Type B pancreatic cell (in vitro differentiated cells): Measurements from ENCODE around the gene KIFAP3. TPM values are rescaled to one million over a fixed set of nuclear protein-coding genes. Genes with fewer than 3 reads are reported as not detected.

Experiments
- DNase-seq: peaks from one replicate; pipeline ENCODE4 v3.0.0; 2021; ENCODE audit warnings: mixed read lengths; ENCODE audit not compliant: unreplicated experiment; ENCODE audit errors: extremely low spot score
- H3K27ac Mint-ChIP-seq: 2 replicates; pipeline ENCODE4 v1.8.0; 2021; ENCODE audit warnings: mild to moderate bottlenecking, mixed read lengths
- H3K27me3 Mint-ChIP-seq: 2 replicates; pipeline ENCODE4 v1.8.0; 2021; ENCODE audit warnings: mixed read lengths
- H3K36me3 Mint-ChIP-seq: 2 replicates; pipeline ENCODE4 v1.8.0; 2021; ENCODE audit warnings: mixed read lengths
- H3K4me1 Mint-ChIP-seq: one replicate; pipeline ENCODE4 v1.8.0; 2021; ENCODE audit warnings: mixed read lengths; ENCODE audit not compliant: unreplicated experiment
- H3K4me3 Mint-ChIP-seq: 2 replicates; pipeline ENCODE4 v1.8.0; 2021; ENCODE audit warnings: mild to moderate bottlenecking, mixed read lengths
- H3K9me3 Mint-ChIP-seq: 2 replicates; pipeline ENCODE4 v1.8.0; 2021; ENCODE audit warnings: mixed read lengths
- CTCF ChIP-seq: fragments of 200-600 bp; sonication (generic); conservative IDR thresholded peaks from 2 replicates; pipeline ENCODE4 v1.5.0; 2021; ENCODE audit warnings: antibody characterized with exemption, mild to moderate bottlenecking
- total RNA-seq: library from RNA; stranded (reverse); gene quantifications from 2 replicates; pipeline ENCODE4 v1.2.1, GENCODE V29; 2021; ENCODE audit warnings: low replicate concordance

The KIFAP3 gene
- total RNA-seq, 1 donor from 2014 or later, result 39.7 TPM

GRCh38 chr1:169879034-169879840 lies 195.3 kb downstream of the KIFAP3 start:
- no peaks in the 10 kb centered on the region for H3K9me3 Mint-ChIP-seq
- no peak overlapping the region for H3K27ac Mint-ChIP-seq
- no peak for DNase-seq
- peaks cover 27% of the 10 kb centered on the region for H3K36me3 Mint-ChIP-seq
- peaks cover 6% of the 10 kb centered on the region for H3K4me1 Mint-ChIP-seq
- no peaks in the 10 kb centered on the region for H3K27me3 Mint-ChIP-seq
- TF ChIP-seq CTCF, result no peak
- H3K4me3 Mint-ChIP-seq, result no peak overlapping the region

DNA sequence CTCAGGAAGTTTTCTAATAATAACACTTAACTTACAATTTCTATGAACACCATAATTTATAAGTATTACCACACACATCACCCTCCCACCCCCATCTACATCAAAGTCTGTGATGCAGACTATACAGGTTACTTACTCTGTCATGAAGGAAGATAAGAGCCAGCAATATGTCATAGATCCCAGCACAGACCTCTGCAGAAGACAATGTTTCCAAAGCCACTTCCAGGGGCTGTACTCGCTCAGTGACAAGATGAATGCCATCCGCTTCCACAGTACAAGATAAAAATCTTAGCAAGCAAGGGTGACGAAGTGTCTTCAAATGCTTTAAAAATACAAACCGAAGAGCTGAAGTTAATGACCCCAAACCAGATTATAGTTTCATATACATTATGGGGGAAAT lies 196.0 kb downstream of the KIFAP3 start:
- TF ChIP-seq CTCF, result no peak
- Mint-ChIP-seq H3K4me3 (no peak overlapping the region), H3K4me1 (peaks cover 6% of the 10 kb centered on the region), H3K9me3 (no peaks in the 10 kb centered on the region), H3K27me3 (no peaks in the 10 kb centered on the region), H3K36me3 (peaks cover 34% of the 10 kb centered on the region), H3K27ac (no peak overlapping the region)
- no peak for DNase-seq

- Mint-ChIP-seq H3K4me1 (peaks cover 6% of the 10 kb centered on the region), H3K4me3 (no peak overlapping the region), H3K9me3 (peaks cover 3% of the 10 kb centered on the region), H3K27me3 (no peaks in the 10 kb centered on the region), H3K36me3 (peaks cover 36% of the 10 kb centered on the region), H3K27ac (no peak overlapping the region)
- TF ChIP-seq CTCF, result no peak
- no peak for DNase-seq
Measured at GRCh38 chr1:169877800-169878491, 196.5 kb downstream of the KIFAP3 start.

DNA sequence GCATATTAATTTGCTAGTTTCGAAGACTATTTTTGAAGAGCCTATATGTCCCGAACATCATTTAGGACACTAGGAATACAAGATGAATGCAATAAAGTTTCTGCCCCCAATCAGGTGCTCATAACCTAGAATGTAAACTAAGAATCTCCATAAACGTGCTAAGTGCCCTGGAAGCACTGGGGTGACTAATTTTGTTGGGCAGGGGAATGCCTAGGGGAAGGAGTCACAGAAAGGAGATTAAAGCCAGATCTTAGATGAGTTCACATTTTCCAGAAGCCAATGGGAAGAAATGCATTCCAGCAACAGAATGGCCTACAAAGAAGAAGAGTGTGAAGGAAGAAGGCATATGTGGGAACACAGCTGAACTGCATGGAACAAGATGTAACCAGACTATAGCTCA lies 200.3 kb downstream of the KIFAP3 start:
- Mint-ChIP-seq H3K4me1 (peaks cover 6% of the 10 kb centered on the region), H3K36me3 (peaks cover 58% of the 10 kb centered on the region), H3K27ac (no peak overlapping the region), H3K9me3 (peaks cover 13% of the 10 kb centered on the region), H3K4me3 (no peak overlapping the region), H3K27me3 (no peaks in the 10 kb centered on the region)
- DNase-seq, result no peak
- no peak for TF ChIP-seq CTCF

- peaks cover 13% of the 10 kb centered on the region for H3K9me3 Mint-ChIP-seq
- H3K4me1 Mint-ChIP-seq, result peaks cover 3% of the 10 kb centered on the region
- no peak for DNase-seq
- no peak overlapping the region for H3K4me3 Mint-ChIP-seq
- no peak overlapping the region for H3K27ac Mint-ChIP-seq
- no peaks in the 10 kb centered on the region for H3K27me3 Mint-ChIP-seq
- no peak for TF ChIP-seq CTCF
- H3K36me3 Mint-ChIP-seq, result peaks cover 60% of the 10 kb centered on the region
Measured at GRCh38 chr1:169873582-169874199, 200.8 kb downstream of the KIFAP3 start.
